ENCODE data around the gene SOWAHD. TPM values are rescaled to one million over a fixed set of nuclear protein-coding genes. Genes with fewer than 3 reads are reported as not detected.

Gene SOWAHD
- total RNA-seq: not detected in 2 replicates

GRCh38 chrX:119757979-119758730 lies at the start of gene SOWAHD:
Gene SOWAHD, plus strand, starts transcription at chrX:119758588. Its CDS starts 80 bp downstream, at chrX:119758668.

GRCh38 chrX:119791437-119792231 lies 33.2 kb downstream of the SOWAHD start, which contains the start of gene RPL39:
Gene RPL39, minus strand, starts transcription at chrX:119791630. Its CDS starts 54 bp downstream, at chrX:119791576.

Other genes with a start within 250 kb of the SOWAHD start
- gene STEEP1, start 193.2 kb upstream of the SOWAHD start, total RNA-seq: 28.7 and 30.6 TPM in 2 replicates
- gene UBE2A, start 184.0 kb upstream of the SOWAHD start, total RNA-seq: 36.0 and 47.2 TPM in 2 replicates
- gene NKRF, start 152.2 kb upstream of the SOWAHD start, total RNA-seq: 5.5 and 6.0 TPM in 2 replicates
- 13.8 and 14.7 TPM in 2 replicates for gene SEPTIN6, start 65.4 kb upstream of the SOWAHD start, total RNA-seq
- 6,838 and 8,202 TPM in 2 replicates for gene RPL39, start 33.0 kb downstream of the SOWAHD start, total RNA-seq
- 1.7 and 2.1 TPM in 2 replicates for gene UPF3B, start 94.4 kb downstream of the SOWAHD start, total RNA-seq
- gene RNF113A, start 113.1 kb downstream of the SOWAHD start, total RNA-seq: 13.8 and 14.9 TPM in 2 replicates
- 79.8 and 88.5 TPM in 2 replicates for gene NDUFA1, start 113.2 kb downstream of the SOWAHD start, total RNA-seq
- gene AKAP14, start 137.3 kb downstream of the SOWAHD start, total RNA-seq: not detected in 2 replicates
- gene NKAP, start 185.2 kb downstream of the SOWAHD start, total RNA-seq: 4.3 and 4.7 TPM in 2 replicates